GM10248 (cell line): Measurements from ENCODE around the gene ZNF462.

Experiments
- CTCF ChIA-PET: fragments of 300-600 bp; sonication (Branson Sonifier 250); formaldehyde crosslinking; extraction: SDS; loops from one replicate; lab custom pipeline; 2021; ENCODE audit warnings: antibody characterized with exemption; lab: Yijun Ruan, JAX
- POLR2A ChIA-PET: fragments of 350-650 bp; sonication (Branson Sonifier 250); formaldehyde crosslinking; extraction: SDS; loops from one replicate; lab custom pipeline; 2020; ENCODE audit warnings: antibody characterized with exemption; lab: Yijun Ruan, JAX
- DNase-seq: peaks from one replicate; pipeline ENCODE4 v3.0.0; 2012; ENCODE audit errors: extremely low spot score
- TF ChIP-seq, protein P1 (sequence below): IDR thresholded peaks from 2 replicates; pipeline ENCODE4 v1.5.1; 2012; ENCODE audit warnings: mild to moderate bottlenecking, low read depth; ENCODE audit errors: extremely low read depth, missing control alignments, control extremely low read depth

The ZNF462 gene

DNA sequence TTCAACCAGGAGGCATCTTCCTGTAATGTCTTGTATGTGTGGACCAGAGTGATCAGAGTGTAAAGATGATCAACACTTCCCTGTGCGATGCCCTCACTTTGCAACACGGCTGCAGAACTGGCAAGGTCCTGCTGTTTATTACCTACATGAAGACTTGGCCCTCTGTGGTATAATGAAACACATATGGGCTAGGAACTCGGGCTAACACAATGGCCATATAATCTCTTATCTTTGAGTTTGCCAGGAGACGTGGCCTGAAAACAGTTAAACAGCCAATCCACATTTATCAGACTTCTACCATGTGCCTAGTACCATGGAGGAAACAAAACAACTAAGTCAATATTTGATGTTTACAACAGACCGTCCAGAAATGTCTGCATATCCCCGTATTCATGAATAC lies 145.5 kb downstream of the ZNF462 start:
- ChIA-PET CTCF (no interaction called here), POLR2A (no interaction called here)
- TF ChIP-seq, protein P1, sequence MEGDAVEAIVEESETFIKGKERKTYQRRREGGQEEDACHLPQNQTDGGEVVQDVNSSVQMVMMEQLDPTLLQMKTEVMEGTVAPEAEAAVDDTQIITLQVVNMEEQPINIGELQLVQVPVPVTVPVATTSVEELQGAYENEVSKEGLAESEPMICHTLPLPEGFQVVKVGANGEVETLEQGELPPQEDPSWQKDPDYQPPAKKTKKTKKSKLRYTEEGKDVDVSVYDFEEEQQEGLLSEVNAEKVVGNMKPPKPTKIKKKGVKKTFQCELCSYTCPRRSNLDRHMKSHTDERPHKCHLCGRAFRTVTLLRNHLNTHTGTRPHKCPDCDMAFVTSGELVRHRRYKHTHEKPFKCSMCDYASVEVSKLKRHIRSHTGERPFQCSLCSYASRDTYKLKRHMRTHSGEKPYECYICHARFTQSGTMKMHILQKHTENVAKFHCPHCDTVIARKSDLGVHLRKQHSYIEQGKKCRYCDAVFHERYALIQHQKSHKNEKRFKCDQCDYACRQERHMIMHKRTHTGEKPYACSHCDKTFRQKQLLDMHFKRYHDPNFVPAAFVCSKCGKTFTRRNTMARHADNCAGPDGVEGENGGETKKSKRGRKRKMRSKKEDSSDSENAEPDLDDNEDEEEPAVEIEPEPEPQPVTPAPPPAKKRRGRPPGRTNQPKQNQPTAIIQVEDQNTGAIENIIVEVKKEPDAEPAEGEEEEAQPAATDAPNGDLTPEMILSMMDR: no peak
- no peak for DNase-seq

DNA sequence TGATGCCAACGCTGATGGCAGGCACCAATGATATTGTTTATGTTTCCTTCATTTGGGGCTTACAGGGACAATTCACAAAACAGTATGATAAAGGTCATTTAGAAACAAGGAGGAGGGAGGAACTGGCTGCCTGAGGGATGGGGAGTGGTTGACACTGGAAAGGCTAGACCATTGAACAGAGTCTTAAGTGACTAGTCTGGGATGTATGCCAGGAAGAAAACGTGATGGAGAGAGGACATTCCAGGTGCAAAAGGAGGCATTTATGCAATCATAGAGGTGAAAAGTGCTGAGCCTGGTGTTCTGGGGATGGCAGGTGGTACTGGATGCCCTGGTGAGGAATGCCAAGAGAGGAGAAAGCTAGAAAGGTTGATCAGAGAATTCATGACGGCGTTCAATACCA lies 153.4 kb downstream of the ZNF462 start:
- POLR2A ChIA-PET: no interaction called here
- no peak for DNase-seq
- TF ChIP-seq, protein P1: no peak
- CTCF ChIA-PET: no interaction called here

DNA sequence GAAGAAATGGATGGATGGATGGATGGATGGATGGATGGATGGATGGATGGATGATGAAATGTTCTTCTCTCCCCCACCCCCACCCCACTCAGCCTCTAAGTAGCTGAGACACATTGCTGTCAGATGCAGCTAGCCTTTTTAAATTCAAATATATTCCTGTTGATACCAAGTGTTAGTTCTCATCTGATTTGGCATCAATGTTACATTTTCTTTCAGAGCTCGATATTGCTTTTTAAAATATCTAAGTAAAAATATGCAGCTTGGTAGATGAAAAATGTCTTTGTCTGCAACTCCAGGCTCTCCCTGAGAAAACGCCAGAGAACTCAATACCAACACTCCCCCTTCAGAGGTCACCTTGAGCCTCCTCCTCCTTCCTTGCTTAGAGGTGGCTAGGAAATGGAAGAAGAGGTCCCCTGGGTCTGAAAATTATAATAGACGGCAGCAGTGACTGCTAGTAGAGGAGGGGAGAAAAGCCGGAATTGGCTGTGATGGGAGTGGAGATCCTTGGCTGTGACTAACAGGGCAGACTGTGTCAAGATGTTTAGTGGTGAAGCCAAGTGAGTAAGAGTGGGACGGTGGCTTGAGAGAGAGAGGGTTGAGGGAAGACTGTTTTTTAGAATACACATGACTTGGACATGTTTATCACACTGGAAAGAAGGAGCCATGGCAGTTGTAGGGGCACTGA lies 156.0 kb downstream of the ZNF462 start:
- CTCF ChIA-PET: interaction anchor here (0.9 kb wide), 1 partner anchor 10 kb away, joined by 4 read pairs; no protein-coding TSS in a partner anchor
- TF ChIP-seq, protein P1: no peak
- DNase-seq: no peak
- POLR2A ChIA-PET: no interaction called here

DNA sequence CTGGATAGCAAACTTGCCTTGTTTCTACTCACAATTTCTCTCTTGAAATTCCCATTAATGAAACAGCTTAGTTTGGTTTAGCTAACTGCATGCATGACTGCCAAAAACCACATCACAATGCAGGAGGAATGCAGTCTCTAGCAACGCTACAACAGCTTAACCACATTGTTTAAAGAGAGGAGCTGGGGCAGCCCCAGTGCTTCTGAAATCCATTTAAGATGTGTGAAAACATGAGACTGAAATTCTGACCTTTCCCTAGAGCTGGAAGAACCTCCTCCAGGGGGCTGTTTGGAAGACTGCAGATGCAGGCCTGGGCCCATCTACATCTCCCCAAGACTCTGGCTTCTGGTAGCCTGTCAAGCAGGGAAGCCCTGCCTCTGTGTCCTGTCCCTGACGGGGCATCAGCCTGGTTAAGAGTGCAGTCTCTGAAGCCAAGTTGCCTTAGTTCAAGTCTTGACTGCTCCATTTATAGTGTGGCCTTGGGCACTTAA lies 157.1 kb downstream of the ZNF462 start:
- TF ChIP-seq, protein P1: no peak
- DNase-seq: no peak
- ChIA-PET CTCF (no interaction called here), POLR2A (no interaction called here)

DNA sequence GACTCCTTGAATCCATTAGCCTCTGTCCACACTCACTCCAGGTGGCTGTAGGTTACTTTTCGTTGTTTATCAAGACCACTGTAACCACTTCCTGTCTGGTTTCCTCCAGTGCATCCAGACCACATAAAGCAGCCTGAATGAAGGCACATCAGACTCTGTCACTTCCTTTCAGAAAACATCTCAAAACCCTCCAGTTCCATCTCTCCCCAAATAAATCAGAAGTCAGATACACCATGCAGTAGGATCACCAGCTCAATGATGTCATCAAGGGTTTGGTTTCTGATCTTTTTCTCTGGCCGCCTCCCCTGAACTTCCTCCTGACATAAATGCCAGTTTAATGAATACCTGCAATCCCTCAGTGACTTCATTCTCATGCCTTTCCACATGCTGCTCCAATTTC lies 161.2 kb downstream of the ZNF462 start:
- no peak for DNase-seq
- TF ChIP-seq, protein P1: no peak
- ChIA-PET POLR2A (no interaction called here), CTCF (no interaction called here)

DNA sequence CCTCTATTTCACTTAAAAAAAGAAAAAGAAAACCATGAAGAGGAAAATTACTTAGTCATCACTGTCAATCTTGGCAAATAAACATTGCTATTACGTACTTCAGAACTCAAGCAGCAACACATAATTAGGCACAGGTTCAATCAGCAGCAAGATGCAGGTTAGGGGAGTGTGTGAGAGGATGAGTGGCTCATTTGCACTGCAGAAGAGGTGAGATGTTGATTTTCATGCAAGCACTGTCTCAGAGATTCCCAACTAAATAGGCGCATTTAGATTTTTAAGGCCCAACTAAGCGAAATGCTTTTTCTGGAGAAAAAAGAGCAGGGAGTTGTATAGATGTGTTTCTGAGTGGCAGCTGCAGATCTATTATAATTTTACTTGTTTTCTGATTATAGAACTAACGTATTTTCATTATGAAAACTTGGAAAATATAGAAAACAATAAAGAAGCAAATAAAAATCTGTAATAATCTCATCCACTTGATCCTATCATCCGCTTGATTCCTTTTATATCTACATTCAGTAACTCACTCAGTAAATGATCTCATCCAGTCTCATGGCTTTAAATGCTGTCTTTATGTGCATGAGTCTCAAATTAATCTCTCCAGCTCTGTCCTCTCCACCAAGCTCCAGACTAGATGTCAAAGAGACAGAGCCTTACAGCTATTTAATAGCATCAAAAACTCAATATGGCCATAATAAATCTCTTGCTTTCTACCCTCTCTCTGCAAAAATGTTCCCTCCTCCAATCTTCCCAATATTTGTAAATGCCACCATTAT lies 162.5 kb downstream of the ZNF462 start:
- no peak for DNase-seq
- TF ChIP-seq, protein P1: no peak
- POLR2A ChIA-PET: no interaction called here
- CTCF ChIA-PET: no interaction called here
